BE2C (cell line): ENCODE measurements around the gene PNMA1.

Experiments
- DNase-seq: peaks from one replicate; pipeline ENCODE4 v3.0.0-alpha.2; 2020
- H3K27me3 ChIP-seq: fragments of 250-450 bp; sonication (Bioruptor Pico); 2 replicates; pipeline ENCODE4 v1.5.1; 2020; ENCODE audit warnings: mild to moderate bottlenecking
- H3K36me3 ChIP-seq: fragments of 250-450 bp; sonication (Bioruptor Pico); 2 replicates; pipeline ENCODE4 v1.5.1; 2020; ENCODE audit warnings: mild to moderate bottlenecking
- H3K4me1 ChIP-seq: fragments of 250-450 bp; sonication (Bioruptor Pico); 2 replicates; pipeline ENCODE4 v1.5.1; 2020
- H3K4me3 ChIP-seq: 2 replicates; pipeline ENCODE4 v1.5.1; 2011; ENCODE audit warnings: low read depth, low read length
- H3K9me3 ChIP-seq: fragments of 250-450 bp; sonication (Bioruptor Pico); 2 replicates; pipeline ENCODE4 v1.5.1; 2020
- CTCF ChIP-seq: IDR thresholded peaks from 2 replicates; pipeline ENCODE4 v1.5.1; 2012; ENCODE audit warnings: mild to moderate bottlenecking, low read depth, low read length

PNMA1 gene

GRCh38 chr14:73666583-73666982, 47.6 kb downstream of the PNMA1 start:
- TF ChIP-seq CTCF, result no peak
- Histone ChIP-seq H3K9me3 (no peaks in the 10 kb centered on the region), H3K27me3 (no peaks in the 10 kb centered on the region), H3K4me3 (no peak overlapping the region), H3K4me1 (no peaks in the 10 kb centered on the region), H3K36me3 (no peaks in the 10 kb centered on the region; the same call in 1 of the 2 replicates)
- DNase-seq, result no peak

- no peak for DNase-seq
These were observed 49.1 kb downstream of the PNMA1 start for GRCh38 chr14:73665130-73665529.

GRCh38 chr14:73663548-73664212, 50.5 kb downstream of the PNMA1 start:
- TF ChIP-seq CTCF, result no peak
- no peak for DNase-seq
- H3K4me1 ChIP-seq, result no peaks in the 10 kb centered on the region

More at GRCh38 chr14:73665130-73665529, 49.1 kb downstream of the PNMA1 start:
- no peak overlapping the region for H3K4me3 ChIP-seq
- no peak for TF ChIP-seq CTCF
- no peaks in the 10 kb centered on the region for H3K4me1 ChIP-seq
- H3K9me3 ChIP-seq, result no peaks in the 10 kb centered on the region
- no peaks in the 10 kb centered on the region; the same call in 1 of the 2 replicates for H3K36me3 ChIP-seq
- H3K27me3 ChIP-seq, result no peaks in the 10 kb centered on the region

GRCh38 chr14:73662487-73662943, 51.7 kb downstream of the PNMA1 start:
- TF ChIP-seq CTCF, result peak; percentile 45
- no peak overlapping the region for H3K4me3 ChIP-seq
- H3K27me3 ChIP-seq, result no peaks in the 10 kb centered on the region
- H3K4me1 ChIP-seq, result no peaks in the 10 kb centered on the region
- peak; percentile 30 for DNase-seq
- no peaks in the 10 kb centered on the region for H3K9me3 ChIP-seq
- peaks cover 3% of the 10 kb centered on the region; the same call in 1 of the 2 replicates for H3K36me3 ChIP-seq

More at GRCh38 chr14:73663548-73664212, 50.5 kb downstream of the PNMA1 start:
- Histone ChIP-seq H3K9me3 (no peaks in the 10 kb centered on the region), H3K36me3 (peaks cover 3% of the 10 kb centered on the region; the same call in 1 of the 2 replicates), H3K4me3 (no peak overlapping the region), H3K27me3 (no peaks in the 10 kb centered on the region)

- DNase-seq, result no peak
- Histone ChIP-seq H3K27me3 (no peaks in the 10 kb centered on the region), H3K4me1 (no peaks in the 10 kb centered on the region), H3K4me3 (no peak overlapping the region), H3K36me3 (peaks cover 3% of the 10 kb centered on the region; the same call in 1 of the 2 replicates), H3K9me3 (no peaks in the 10 kb centered on the region)
- no peak for TF ChIP-seq CTCF
These were observed 52.3 kb downstream of the PNMA1 start for GRCh38 chr14:73661872-73662271.
